H9 (cell line): ENCODE data around the gene SSRP1. TPM values are rescaled to one million over a fixed set of nuclear protein-coding genes. Genes with fewer than 3 reads are reported as not detected.

Experiments
- DNase-seq: peaks from one replicate; pipeline ENCODE4 v3.0.0-alpha.2; 2017
- H2AFZ ChIP-seq: one replicate; pipeline ENCODE4 v1.6.1; 2013; ENCODE audit warnings: mild to moderate bottlenecking, low read length, control low read depth, moderate library complexity
- H2AK5ac ChIP-seq: 2 replicates; pipeline ENCODE4 v1.6.1; 2013; ENCODE audit warnings: low read length, control low read depth, mixed read lengths; ENCODE audit not compliant: insufficient read length
- H2BK120ac ChIP-seq: one replicate; pipeline ENCODE4 v1.6.1; 2013; ENCODE audit warnings: low read depth, mild to moderate bottlenecking, low read length, control low read depth, inconsistent platforms; ENCODE audit not compliant: poor library complexity, severe bottlenecking
- H2BK12ac ChIP-seq: 2 replicates; pipeline ENCODE4 v1.6.1; 2013; ENCODE audit warnings: low read length, control low read depth, mixed read lengths, low read depth; ENCODE audit not compliant: insufficient read length
- H2BK15ac ChIP-seq: 2 replicates; pipeline ENCODE4 v1.6.1; 2013; ENCODE audit warnings: low read depth, low read length, control low read depth
- H2BK20ac ChIP-seq: one replicate; pipeline ENCODE4 v1.6.1; 2013; ENCODE audit warnings: low read depth, mild to moderate bottlenecking, low read length, control low read depth, inconsistent platforms; ENCODE audit not compliant: poor library complexity, severe bottlenecking
- H2BK5ac ChIP-seq: 2 replicates; pipeline ENCODE4 v1.6.1; 2013; ENCODE audit warnings: low read length, control low read depth, mixed read lengths; ENCODE audit not compliant: insufficient read length
- H3K14ac ChIP-seq: 2 replicates; pipeline ENCODE4 v1.6.1; 2013; ENCODE audit warnings: low read length, control low read depth; ENCODE audit not compliant: insufficient read depth
- H3K18ac ChIP-seq: 2 replicates; pipeline ENCODE4 v1.6.1; 2013; ENCODE audit warnings: low read depth, mild to moderate bottlenecking, mixed read lengths, low read length, control low read depth; ENCODE audit not compliant: insufficient read length
- H3K23ac ChIP-seq: 2 replicates; pipeline ENCODE4 v1.6.1; 2013; ENCODE audit warnings: low read length, control low read depth, mixed read lengths, low read depth; ENCODE audit not compliant: insufficient read length
- H3K23me2 ChIP-seq: 2 replicates; pipeline ENCODE4 v1.6.1; 2013; ENCODE audit warnings: low read depth, mild to moderate bottlenecking, mixed read lengths, low read length, control low read depth; ENCODE audit not compliant: insufficient read length, poor library complexity, severe bottlenecking
- H3K27ac ChIP-seq: 2 replicates; pipeline ENCODE4 v1.5.1; 2013; ENCODE audit warnings: low read length, control low read depth, mixed read lengths, low read depth; ENCODE audit not compliant: insufficient read length
- H3K27me3 ChIP-seq: 2 replicates; pipeline ENCODE4 v1.6.1; 2013; ENCODE audit warnings: low read length, control low read depth, inconsistent platforms; ENCODE audit not compliant: insufficient read depth
- H3K4ac ChIP-seq: 2 replicates; pipeline ENCODE4 v1.6.1; 2013; ENCODE audit warnings: low read depth, mild to moderate bottlenecking, control low read depth, inconsistent platforms, low read length, moderate library complexity
- H3K4me1 ChIP-seq: 2 replicates; pipeline ENCODE4 v1.6.1; 2013; ENCODE audit warnings: low read length, control low read depth, inconsistent platforms; ENCODE audit not compliant: insufficient read depth
- H3K4me2 ChIP-seq: 2 replicates; pipeline ENCODE4 v1.6.1; 2013; ENCODE audit warnings: low read length, control low read depth, mixed read lengths; ENCODE audit not compliant: insufficient read length, insufficient read depth
- H3K56ac ChIP-seq: 2 replicates; pipeline ENCODE4 v1.6.1; 2013; ENCODE audit warnings: low read depth, mild to moderate bottlenecking, mixed read lengths, low read length, control low read depth; ENCODE audit not compliant: insufficient read length
- H3K79me1 ChIP-seq: 2 replicates; pipeline ENCODE4 v1.6.1; 2013; ENCODE audit warnings: low read depth, mild to moderate bottlenecking, moderate library complexity, low read length, control low read depth, inconsistent platforms; ENCODE audit not compliant: insufficient read depth, poor library complexity, severe bottlenecking
- H3K79me2 ChIP-seq: 2 replicates; pipeline ENCODE4 v1.6.1; 2013; ENCODE audit warnings: low read length, control low read depth, inconsistent platforms; ENCODE audit not compliant: insufficient read depth
- H3K9ac ChIP-seq: 2 replicates; pipeline ENCODE4 v1.6.1; 2013; ENCODE audit warnings: low read length, control low read depth, mixed read lengths; ENCODE audit not compliant: insufficient read length; ENCODE audit errors: extremely low read depth
- H3K9me3 ChIP-seq: one replicate; pipeline ENCODE4 v1.6.1; 2013; ENCODE audit warnings: low read depth, low read length, inconsistent platforms; ENCODE audit not compliant: control insufficient read depth
- H3T11ph ChIP-seq: one replicate; pipeline ENCODE4 v1.6.1; 2013; ENCODE audit warnings: mild to moderate bottlenecking, low read length, control low read depth, inconsistent platforms
- H4K20me1 ChIP-seq: one replicate; pipeline ENCODE4 v1.6.1; 2013; ENCODE audit not compliant: control insufficient read depth, insufficient read length, insufficient read depth
- H4K5ac ChIP-seq: 2 replicates; pipeline ENCODE4 v1.6.1; 2013; ENCODE audit warnings: low read depth, mild to moderate bottlenecking, mixed read lengths, low read length, control low read depth; ENCODE audit not compliant: insufficient read length
- H4K8ac ChIP-seq: replicated peaks from 2 replicates; pipeline ENCODE4 v1.6.1; 2013; ENCODE audit warnings: low read length, control low read depth, mixed read lengths, low read depth; ENCODE audit not compliant: insufficient read length
- H4K91ac ChIP-seq: 2 replicates; pipeline ENCODE4 v1.6.1; 2013; ENCODE audit warnings: low read depth, mild to moderate bottlenecking, moderate library complexity, mixed read lengths, low read length, control low read depth; ENCODE audit not compliant: insufficient read length
- H3K27ac Mint-ChIP-seq, 3 experiments: 2 replicates in 2 of 3; 3 replicates in 1 of 3; pipeline ENCODE4 v1.8.0; 2020 to 2021; ENCODE audit warnings: mixed read lengths in 3 of 3, mild to moderate bottlenecking in 1 of 3, moderate library complexity in 1 of 3
- H3K27me3 Mint-ChIP-seq: 2 replicates; pipeline ENCODE4 v1.8.0; 2021; ENCODE audit warnings: low read depth, mild to moderate bottlenecking, moderate library complexity, mixed read lengths
- H3K36me3 Mint-ChIP-seq, 3 experiments: 2 replicates in 2 of 3; 3 replicates in 1 of 3; pipeline ENCODE4 v1.8.0; 2020 to 2021; ENCODE audit warnings: low read depth in 3 of 3, mixed read lengths in 3 of 3; ENCODE audit not compliant: insufficient read depth in 1 of 3
- H3K4me1 Mint-ChIP-seq, 2 experiments: 2 replicates each; pipeline ENCODE4 v1.8.0; 2020; ENCODE audit warnings: mixed read lengths in 2 of 2
- H3K4me3 Mint-ChIP-seq, 2 experiments: 2 replicates in 1 of 2; 3 replicates in 1 of 2; pipeline ENCODE4 v1.8.0; 2020 to 2021; ENCODE audit warnings: mild to moderate bottlenecking in 2 of 2, mixed read lengths in 2 of 2, moderate library complexity in 1 of 2
- H3K9me3 Mint-ChIP-seq, 2 experiments: 2 replicates in 1 of 2; 3 replicates in 1 of 2; pipeline ENCODE4 v1.8.0; 2020; ENCODE audit warnings: mild to moderate bottlenecking in 2 of 2, mixed read lengths in 2 of 2, moderate library complexity in 1 of 2
- CTCF ChIP-seq: fragments of 200-600 bp; sonication (generic); conservative IDR thresholded peaks from 3 replicates; pipeline ENCODE4 v1.8.0; 2021; ENCODE audit warnings: antibody characterized with exemption, mild to moderate bottlenecking
- WGBS: extraction: QIAGEN DNeasy Blood & Tissue Kit; methylation state at CpG from one replicate; pipeline ENCODE4 v1.1.7; 2013; ENCODE audit warnings: missing lambda C conversion rate, low lambda C conversion rate, mixed read lengths; ENCODE audit not compliant: insufficient read length; ENCODE audit errors: extremely low coverage; 5-methylcytosine and 5-hydroxymethylcytosine counted together
- total RNA-seq: library from RNA; stranded (reverse); gene quantifications from 2 replicates; pipeline ENCODE4 v1.2.1, GENCODE V29; 2021

SSRP1 gene
- total RNA-seq, 1 experiment from 2014 or later: 202 TPM

GRCh38 chr11:57278721-57279095 lies 57.0 kb downstream of the SSRP1 start:
- peaks cover 46 to 49% of the 10 kb centered on the region in 2 experiments for H3K4me1 Mint-ChIP-seq
- Histone ChIP-seq H2BK20ac (no peak overlapping the region), H3K9me3 (peaks cover 3% of the 10 kb centered on the region), H3K23me2 (no peaks in the 10 kb centered on the region), H3K27ac (no peak overlapping the region), H4K5ac (no peak overlapping the region), H3K9ac (no peak overlapping the region), H3K4me2 (no peak overlapping the region), H3K79me1 (no peaks in the 10 kb centered on the region), H3T11ph (no peak overlapping the region), H2BK120ac (no peak overlapping the region), H4K20me1 (no peaks in the 10 kb centered on the region), H2BK15ac (no peak overlapping the region), H2BK12ac (no peak overlapping the region), H4K91ac (no peak overlapping the region), H2AK5ac (no peak overlapping the region), H3K27me3 (no peaks in the 10 kb centered on the region), H3K14ac (no peak overlapping the region), H2BK5ac (no peak overlapping the region), H2AFZ (no peak overlapping the region), H3K79me2 (no peaks in the 10 kb centered on the region), H4K8ac (no peak overlapping the region), H3K4me1 (peaks cover 2% of the 10 kb centered on the region; the same call in 1 of the 2 replicates), H3K23ac (no peak overlapping the region), H3K18ac (no peak overlapping the region), H3K4ac (no peak overlapping the region), H3K56ac (no peak overlapping the region)
- no peak for TF ChIP-seq CTCF
- peaks cover 11% of the 10 kb centered on the region for H3K27me3 Mint-ChIP-seq
- no peaks in the 10 kb centered on the region; a peak in 2 of 7 replicates for H3K36me3 Mint-ChIP-seq
- H3K27ac Mint-ChIP-seq: no peak overlapping the region
- no peak for DNase-seq
- peaks cover 0 to 9% of the 10 kb centered on the region in 2 experiments; a peak in 3 of 5 replicates for H3K9me3 Mint-ChIP-seq
- no CpG with 5 or more reads among the region's 7 CpGs for WGBS
- H3K4me3 Mint-ChIP-seq: no peak overlapping the region
